ENCODE data around the gene ICE1.

DNA sequence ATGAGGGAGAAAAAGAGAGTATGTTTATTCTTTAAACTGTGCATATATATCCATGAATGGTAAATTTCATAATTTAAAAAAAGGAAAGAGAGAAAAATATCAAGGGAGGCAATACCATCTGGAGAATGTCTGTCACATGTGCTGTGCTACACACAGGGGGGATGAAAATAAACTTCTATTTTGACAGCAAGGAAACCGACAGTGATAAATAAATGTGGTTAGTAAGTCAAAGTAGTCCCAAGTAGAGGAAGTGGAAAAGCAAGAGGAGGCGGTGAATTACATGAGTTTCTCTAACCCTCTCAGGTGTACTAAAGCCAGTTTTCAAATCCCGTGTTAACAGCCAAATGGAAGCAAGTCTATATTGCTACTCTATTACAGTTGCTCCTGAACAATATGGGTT is 83.3 kb downstream of the ICE1 start:
- no peak for TF ChIP-seq CTCF (IDR thresholded peaks at IDR 0.05)
- no peak for TF ChIP-seq EZH2 (IDR thresholded peaks at IDR 0.05; ENCODE audit: borderline replicate concordance, insufficient read depth, low read depth, low read length, poor library complexity, severe bottlenecking)

Measured in B cell (primary cell).